CD4-positive, alpha-beta T cell treated with Interleukin-6 for 4 hours (primary cell): ENCODE results near the gene MYOD1.

Source experiments
- DNase-seq: peaks from one replicate; pipeline ENCODE4 v3.0.0-alpha.2; 2020; ENCODE audit warnings: mixed read lengths

Gene MYOD1

DNA sequence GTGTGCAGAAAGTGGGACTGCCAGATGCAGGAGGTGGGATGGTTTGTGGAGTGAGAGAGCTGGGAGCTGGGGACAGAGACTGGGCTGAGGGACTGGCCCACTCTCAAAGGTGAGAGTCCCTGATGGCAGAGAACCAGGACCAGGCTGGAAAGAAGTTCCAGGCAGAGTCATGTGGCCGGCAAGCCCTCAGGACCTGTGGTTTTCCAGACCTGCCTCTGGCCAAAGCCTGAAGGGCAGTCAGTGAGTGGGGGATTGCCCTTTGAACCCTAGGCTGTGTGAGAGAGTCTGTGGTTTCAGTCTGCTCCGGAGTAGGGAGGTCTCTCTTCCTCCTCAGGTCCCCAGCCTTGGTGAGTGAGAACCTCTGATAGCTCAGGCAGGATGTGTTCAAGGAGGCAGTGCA lies 32.2 kb downstream of the MYOD1 start:
- no peak for DNase-seq

DNA sequence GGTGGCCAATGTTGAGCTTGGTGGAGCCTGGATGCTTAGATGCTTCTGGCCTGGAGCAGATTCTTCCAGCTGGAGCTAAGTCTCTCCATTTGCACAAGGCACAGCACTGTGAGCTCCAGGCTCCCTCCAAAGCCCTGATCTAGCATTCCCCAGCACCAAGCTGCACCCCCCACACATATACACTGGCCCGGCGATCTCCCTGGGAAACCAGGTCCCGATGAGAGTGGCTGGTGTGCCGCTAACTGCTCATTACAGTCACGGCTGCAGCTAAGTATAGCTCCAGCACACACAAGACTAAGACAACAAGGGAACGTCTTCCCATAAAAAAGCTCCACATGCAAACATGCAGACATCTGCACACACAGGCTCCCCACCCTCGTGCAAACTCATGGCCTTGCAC lies 32.8 kb downstream of the MYOD1 start:
- DNase-seq = no peak

DNA sequence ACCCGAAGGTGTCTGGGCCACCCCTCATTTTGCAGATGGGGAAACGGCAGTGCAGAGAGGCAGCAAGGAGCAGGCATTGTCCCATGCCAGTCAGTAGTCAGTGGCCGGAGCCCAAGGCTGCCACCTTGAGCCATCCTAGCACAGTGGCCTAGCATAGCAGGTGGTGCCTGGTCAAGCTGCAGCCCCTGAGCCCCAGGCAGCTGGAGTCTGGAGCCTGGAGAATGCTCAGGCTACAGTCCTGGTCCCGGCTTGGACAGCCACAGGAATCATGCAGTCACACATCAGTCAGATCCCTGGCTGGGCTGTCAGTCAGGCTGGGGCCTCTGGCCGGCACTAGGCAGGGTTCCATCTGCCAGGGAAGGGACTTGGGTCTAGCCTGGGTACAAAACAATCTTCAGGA lies 33.8 kb downstream of the MYOD1 start:
- no peak for DNase-seq

DNA sequence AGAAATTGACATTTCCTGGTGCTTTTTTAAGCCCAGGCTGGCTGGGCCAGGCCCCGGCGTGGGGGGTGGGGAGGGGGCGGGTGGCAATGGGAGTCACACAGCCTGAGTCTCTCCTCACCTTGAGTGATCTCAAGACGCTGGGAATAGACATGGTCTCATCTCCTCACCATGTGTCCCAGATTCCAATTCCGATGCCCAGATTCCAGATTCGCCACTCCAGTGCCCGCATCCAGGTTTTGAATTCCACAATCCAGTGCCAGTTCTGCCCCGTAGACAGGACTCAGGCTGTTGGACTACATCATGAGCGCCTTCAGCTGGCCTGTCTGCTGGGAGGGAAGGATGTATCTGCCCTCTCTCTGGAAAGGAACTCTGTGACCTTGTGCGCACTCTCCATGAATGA lies 34.3 kb downstream of the MYOD1 start:
- no peak for DNase-seq

DNA sequence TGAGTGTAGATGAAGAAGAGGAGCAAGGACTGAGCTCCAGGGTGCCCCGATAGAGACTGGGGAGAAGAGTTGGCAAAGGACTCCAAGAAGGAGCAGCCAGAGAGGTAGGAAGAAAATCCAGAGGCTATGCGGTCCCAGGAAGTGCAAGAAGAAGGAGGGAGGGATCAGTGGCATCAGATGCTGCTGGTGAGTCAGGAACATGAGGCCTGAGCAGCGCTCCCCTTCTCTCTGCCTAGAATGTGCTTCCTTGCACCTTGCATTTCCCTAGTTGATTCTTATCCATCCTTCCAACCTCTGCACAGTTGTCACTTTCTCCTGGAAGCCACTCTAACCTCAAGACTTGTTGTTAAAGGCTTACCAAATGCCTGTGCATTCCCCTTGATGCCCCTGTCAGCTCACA lies 36.5 kb downstream of the MYOD1 start:
- DNase-seq = no peak

DNA sequence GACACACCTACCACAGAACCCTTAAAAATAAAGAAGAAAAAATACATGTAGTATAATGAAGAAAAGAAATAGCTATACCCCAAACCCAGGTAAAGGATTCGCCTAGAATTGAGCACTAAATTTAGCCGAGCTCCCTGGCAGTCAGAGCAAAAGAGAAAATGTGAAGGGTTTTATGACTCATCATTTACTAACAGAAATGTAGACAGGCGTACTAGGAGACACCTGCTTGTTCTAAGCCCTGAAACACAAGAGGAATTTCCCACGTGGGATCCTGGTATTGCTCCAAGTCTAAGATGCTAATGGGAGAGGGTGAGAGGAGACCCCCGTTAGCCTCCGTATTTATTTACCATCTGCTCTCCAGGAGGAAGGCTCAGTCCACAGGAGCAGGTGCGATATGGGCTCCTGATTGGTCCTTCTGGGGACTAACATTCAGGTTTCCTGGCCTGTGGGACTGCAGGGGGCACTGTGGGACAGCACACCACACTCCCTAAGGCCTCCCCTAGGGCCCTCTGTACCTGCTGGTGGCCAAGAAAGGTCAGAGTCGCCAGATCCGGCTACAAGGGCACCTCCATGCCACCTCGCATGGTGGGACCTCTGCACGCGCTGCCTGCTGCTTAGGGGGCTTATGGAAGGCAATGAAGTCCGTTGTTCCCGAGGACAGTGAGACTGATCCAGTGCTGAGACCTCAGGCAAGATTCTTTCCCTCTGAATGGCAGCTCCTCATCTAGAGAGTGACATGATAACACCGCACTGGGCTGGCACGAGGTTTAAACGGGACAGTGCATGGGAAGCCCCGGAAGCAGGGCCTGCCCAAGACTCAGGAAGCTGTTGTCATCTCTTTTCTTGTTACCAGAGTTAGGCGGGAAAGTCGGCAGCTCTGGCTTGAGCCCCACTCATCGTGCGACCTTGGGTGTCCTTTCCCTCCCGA lies 41.0 kb downstream of the MYOD1 start:
- no peak for DNase-seq

DNA sequence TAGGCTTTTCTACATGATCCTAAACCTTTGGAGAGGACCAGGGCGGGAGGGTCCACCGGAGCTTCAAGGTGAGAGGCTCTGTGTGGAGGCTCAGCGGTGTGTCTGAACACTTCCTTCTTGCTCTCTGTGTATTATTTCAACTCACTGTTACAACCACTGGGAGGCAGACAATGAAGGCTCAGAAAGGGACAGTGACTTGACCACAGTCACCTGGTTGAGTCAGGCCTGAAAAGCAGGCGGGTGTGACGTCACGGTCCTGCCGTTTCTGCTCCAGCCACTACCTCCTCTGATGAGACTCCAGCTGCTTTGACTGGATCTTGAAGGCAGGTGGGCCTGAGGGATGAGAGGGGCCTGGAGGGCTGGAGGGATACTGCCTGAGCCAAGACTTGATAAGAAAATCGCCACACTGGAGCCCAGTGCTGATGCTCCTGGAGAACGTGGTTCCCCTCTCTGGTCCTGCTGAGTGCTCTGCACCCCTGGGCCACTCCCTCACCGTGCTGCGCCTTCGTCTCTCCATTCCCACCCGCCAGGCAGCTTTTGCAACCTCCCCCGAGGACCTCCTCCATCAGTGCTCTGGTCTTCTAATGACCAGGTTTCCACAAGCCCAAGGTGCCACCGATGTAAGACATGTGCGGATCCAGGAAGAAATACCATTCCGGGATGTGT lies 43.1 kb downstream of the MYOD1 start:
- no peak for DNase-seq

DNA sequence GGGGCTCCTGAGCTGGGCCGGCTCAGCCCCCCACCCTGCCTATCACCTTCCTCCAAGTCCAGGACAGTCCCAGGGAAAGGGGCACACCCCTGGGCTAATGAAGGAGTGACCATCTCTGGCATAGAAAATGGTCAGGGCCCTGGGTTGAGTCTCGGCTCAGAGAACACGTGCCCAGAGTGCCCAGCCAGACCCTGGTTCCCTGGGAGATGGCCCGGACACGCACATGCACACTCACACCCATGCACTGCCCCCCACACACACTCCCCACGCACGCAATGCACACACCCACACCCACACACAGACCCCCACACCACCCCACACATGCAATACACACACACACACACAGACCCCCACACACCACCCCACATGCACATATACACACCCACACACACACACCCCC lies 43.9 kb downstream of the MYOD1 start:
- DNase-seq = no peak

DNA sequence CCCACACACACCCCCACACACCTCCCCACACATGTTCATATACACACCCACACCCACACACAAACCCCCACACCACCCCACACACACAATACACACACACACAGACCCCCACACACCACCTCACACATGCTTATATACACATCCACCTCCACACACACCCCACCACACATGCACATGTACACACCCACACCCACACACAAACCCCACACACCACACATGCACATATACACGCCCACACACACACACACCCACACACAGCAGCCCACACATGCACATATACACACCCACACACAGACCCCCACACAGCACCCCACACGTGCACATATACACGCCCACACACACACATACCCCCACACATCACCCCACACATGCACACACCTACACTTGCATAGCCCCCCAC lies 44.3 kb downstream of the MYOD1 start:
- DNase-seq = no peak

DNA sequence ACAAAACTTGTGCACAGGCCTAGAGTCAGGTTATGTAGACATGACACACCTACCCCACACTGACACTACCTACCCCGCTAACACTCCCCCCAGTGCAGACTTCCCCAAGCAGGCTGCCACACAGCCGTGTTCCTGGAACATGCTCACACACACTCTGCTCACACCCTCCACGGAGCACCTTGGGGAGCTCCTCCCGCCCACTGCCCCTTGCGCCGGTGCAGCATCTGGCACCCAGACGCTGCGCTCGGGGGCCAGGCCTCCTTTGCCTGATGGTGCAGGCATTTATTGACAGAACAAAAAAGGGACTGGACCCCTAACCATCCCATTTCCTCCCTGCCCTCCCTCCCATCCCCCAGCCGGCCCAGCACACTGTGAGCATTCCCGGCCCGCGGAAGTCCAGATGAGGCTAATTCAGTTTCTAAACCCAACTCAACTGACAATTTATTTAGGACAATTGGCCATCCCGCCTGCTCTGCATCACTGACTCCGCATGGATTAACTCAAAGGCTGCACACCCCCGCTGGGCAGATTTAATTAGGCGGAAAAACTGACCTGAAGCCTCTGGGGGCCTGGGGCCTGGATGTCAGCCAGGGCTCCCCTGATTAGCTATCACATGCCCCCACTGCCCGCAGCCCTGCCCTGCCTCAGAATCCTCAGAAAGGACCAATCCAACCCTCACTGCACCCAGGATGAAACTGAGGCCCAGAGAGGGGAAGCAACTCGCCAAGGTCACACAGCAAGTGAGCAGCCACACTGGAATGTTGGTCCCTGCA lies 45.3 kb downstream of the MYOD1 start:
- no peak for DNase-seq

DNA sequence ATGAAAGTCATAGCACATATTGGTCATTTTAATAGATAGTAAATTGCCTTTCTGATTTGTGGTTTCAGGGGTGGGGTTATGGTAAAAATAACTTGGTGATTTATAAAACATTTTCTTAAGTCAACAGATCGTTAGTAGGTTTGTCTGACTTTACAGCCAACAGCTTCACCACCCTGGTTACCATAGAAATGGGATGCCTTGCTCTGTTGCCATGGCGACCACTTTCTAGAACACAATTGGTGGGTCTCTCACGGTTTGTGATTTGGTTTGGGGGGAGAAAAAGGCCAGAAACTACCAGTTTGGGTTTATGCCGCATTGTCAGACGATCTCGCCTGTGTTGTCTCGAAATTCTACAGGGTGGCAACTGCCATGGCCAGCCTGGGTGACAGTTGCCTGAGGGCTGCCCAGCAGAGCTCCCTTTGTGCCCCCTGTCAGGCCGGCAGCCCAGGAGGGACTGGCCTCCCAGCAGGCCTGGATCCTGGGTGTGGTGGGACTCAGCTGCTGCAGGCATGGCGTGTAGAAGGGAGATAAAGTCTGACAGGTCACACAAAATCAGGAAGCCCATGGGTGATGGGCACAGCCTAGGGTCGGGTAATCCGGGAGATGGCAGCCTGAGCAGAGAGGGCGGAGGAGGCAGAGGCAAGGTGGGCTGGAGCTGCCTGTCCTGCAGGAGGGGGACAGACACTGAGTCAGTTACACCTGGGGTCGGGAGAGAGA lies 46.1 kb downstream of the MYOD1 start:
- DNase-seq = no peak

DNA sequence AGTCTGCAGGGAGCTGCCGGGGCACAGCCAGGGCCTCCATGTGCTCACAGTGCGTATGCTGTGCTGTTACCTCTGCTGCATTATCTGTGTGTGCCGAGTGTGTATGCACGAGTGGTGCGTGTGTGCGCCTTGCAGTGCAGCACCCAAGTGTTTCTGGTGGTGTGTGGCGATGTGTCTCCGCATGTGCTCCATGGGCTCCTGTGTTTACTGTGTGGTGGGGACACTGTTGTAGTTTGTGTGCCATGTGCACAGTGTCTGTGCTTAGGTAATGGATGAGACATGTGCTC lies 46.6 kb downstream of the MYOD1 start:
- no peak for DNase-seq

DNA sequence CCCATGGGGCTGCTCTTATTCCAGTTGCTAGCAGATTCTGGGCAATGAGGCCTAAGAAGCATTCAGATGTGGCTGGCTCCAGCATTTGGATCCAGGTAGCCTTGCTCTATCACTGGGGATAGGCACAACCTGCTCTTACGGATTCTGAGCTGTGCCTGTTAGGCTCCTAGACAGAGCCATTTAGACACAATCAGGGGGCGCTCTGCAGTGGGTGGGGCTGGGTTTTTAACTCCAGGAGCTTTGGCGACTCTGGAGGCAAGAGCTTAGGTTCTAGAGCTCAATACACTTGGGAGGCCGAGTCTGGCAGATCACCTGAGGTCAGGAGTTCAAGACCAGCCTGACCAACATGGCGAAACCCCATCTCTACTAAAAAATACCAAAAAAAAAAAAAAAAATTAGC lies 47.2 kb downstream of the MYOD1 start:
- no peak for DNase-seq

DNA sequence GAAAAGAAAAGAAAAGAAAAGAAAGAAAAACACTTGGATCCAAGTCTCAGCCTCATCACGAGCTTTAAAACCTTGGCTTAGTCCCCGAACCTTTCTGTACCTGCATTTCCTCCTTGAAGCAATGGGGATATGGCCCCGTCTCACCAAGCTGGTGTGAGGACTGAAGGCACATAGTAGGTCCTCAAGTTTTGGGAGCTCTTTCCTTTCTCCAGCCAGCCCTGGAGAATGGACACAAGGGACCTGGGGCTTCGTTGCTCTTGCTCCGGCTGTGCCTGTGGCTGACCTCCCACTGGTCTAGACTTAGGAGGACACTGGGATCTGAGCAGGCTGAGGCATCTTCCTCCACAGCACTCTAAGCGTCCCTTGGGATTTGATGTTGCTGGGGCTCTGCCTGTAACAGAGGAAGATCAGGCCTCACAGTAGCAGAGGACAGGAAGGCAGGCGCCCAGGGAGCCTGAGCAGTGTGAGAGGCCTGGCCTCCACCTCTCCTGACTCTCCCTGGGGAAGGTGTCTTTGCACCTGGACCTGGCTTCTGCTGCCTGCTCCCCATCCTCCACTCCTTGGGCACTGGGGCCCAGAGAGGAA lies 48.0 kb downstream of the MYOD1 start:
- no peak for DNase-seq

DNA sequence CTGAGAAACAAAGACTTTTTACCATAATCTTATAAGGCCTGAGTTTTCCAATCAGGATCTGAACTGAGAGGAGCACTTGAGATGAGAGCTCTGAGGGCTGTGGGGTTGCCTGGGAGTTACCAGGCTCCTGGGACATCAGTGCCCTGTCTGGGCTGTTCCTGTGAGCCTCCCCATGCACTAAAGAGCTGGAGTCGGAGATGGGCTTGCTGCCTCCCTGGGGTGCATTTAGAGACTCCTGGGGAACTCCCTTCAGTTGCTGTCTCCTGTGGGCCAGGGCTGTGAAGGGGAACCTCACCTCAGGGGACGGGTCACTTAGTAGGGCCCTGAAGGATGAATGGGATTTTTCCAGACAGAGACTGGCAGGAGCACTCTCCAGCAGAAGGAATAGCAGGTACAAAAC lies 48.5 kb downstream of the MYOD1 start:
- no peak for DNase-seq

DNA sequence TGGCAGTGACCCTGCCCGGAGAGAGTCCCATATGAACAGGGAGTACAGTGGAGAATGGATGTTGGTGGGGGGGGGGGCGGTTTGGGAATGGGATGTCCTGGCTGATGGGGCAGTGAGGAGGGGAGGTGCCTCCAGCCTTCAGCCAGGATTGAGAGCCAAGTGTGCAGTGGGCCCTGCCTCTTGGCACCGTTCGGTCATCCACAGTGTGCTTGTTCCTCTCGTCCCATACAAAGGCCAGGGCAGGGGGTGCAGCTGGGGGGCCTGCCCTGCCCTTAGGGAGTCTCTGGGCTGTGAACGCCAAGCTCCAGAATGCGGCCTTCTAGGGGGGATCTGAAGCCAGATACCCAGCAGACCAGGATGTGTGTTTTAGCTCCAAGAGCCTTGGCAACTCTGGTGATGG lies 49.2 kb downstream of the MYOD1 start:
- DNase-seq = no peak

DNA sequence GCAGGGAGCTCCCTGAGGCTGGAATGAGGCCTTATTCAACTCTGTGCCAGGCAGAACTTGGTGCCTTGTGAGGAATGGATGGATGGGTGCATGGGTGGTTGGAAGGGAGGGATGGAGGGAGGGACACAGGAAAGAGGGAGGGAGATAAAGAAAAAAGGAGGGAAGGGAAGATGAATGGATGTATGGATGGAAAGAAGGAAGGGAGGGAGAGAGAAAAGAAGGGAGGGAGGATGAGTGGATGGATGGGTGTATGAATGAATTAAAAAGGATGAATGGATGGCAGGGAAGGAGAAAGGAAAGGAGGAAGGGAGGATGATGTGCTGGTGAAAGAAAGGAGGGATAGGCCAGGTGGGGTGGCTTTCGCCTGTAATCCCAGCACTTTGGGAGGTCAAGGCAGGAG lies 49.8 kb downstream of the MYOD1 start:
- no peak for DNase-seq

DNA sequence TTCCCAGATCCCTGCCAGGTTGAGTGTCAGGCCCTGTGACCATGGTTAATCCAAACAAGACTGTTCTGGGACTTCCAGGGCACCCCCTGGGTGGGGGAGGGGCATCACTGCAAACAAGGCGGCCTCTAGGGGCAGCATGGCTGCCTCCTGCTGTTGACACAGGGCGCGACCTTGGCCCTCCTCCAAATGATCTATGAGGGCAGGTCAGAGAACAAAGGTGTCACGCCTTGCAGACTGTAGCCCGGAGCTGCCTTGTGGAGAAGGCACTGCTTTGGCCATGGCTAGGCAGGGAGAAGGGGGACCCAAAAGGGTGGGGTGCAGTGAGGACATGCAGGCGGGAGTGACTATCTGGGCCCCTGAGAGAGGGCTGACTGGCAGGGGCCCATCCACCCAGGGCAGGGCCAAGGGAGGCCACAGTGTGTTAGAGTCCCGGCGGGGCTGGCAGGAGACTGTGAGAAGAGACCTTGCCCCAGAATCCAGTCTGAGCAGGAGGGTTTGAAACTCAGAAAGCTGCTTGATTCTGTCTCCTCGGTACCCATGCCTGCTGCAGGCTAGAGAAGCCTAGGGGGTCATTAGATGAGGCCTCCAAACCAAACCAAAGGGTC lies 50.8 kb downstream of the MYOD1 start:
- no peak for DNase-seq

DNA sequence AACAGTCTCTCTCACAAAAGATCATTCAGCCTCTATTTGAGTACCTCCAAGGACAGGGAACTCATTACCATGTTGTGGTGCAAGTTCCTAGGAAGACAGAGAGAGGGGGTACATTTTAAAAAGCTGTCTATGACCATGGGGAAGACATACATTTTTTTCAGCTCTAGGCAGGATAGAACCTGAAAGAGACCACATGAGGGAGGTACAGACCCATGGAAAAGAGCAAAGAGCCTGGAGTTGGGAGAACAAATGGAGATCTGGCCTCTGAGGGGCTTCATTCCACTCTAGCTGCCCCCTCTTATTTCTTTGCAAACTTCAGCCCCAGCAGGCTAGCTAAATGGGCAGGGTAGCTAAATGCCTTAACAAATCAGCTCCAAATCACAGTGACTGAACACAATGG lies 51.5 kb downstream of the MYOD1 start:
- DNase-seq = no peak

DNA sequence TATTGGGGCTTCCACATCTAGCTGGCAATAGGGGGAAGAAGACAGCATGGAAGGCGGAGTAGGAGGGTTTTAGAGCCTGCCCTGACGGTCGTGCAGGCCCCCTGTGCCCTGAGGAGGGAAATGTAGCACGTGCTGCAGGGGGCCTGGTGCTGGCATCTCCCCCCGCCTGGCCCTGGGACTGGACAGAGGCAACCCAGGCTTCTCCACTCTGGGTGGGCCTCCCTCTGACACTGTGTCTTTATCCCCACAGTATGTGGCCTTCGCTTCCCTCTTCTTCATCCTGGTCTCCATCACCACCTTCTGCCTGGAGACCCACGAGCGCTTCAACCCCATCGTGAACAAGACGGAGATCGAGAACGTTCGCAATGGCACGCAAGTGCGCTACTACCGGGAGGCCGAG lies 52.0 kb downstream of the MYOD1 start:
- DNase-seq = no peak
